Panc1 (cell line): ENCODE results near the gene GALNTL6. TPM values are rescaled to one million over a fixed set of nuclear protein-coding genes. Genes with fewer than 3 reads are reported as not detected.

ENCODE experiments used
- ATAC-seq: fragments of 200-7000 bp; cut with Tn5 transposase; 2 replicates; pipeline ENCODE4 v1.9.1; 2020; ENCODE audit warnings: mild to moderate bottlenecking, moderate library complexity
- BruUV-seq: library from RNA; stranded (reverse); fragments of 400-500 nt; replicated peaks from 2 replicates; lab custom pipeline; 2021; lab: Mats Ljungman, UMichigan
- CTCF ChIA-PET: fragments of 300-600 bp; sonication (Branson Sonifier 250); formaldehyde crosslinking; loops from one replicate; lab custom pipeline; 2022; ENCODE audit warnings: antibody characterized with exemption; lab: Charles Lee
- POLR2A ChIA-PET: fragments of 300-600 bp; sonication (Branson Sonifier 250); formaldehyde crosslinking; loops from one replicate; lab custom pipeline; 2022; ENCODE audit warnings: antibody characterized with exemption; lab: Charles Lee
- DNase-seq: peaks from one replicate; pipeline ENCODE4 v3.0.0-alpha.2; 2010; ENCODE audit warnings: low read depth, low spot score
- H3K27ac ChIP-seq: 2 replicates; pipeline ENCODE4 v1.5.1; 2011; ENCODE audit warnings: mild to moderate bottlenecking, low read length, inconsistent platforms
- H3K27me3 ChIP-seq: fragments of 200-500 bp; sonication (Bioruptor generic); 2 replicates; pipeline ENCODE4 v1.6.0; 2014; ENCODE audit warnings: low read length, inconsistent platforms; ENCODE audit not compliant: control insufficient read depth, insufficient read depth
- H3K36me3 ChIP-seq: fragments of 200-500 bp; sonication (Bioruptor generic); 2 replicates; pipeline ENCODE4 v1.5.1; 2014; ENCODE audit warnings: inconsistent platforms, mild to moderate bottlenecking, low read length, moderate library complexity; ENCODE audit not compliant: control insufficient read depth, insufficient read depth
- H3K4me1 ChIP-seq: 2 replicates; pipeline ENCODE4 v1.5.1; 2011; ENCODE audit warnings: inconsistent platforms, mild to moderate bottlenecking, low read length, moderate library complexity; ENCODE audit not compliant: control insufficient read depth, insufficient read depth
- H3K4me3 ChIP-seq, 2 experiments: 2 replicates each; pipeline ENCODE4 v1.5.1; 2011 to 2012; ENCODE audit warnings: low read depth in 2 of 2, low read length in 2 of 2, mild to moderate bottlenecking in 2 of 2, inconsistent platforms in 1 of 2, moderate library complexity in 1 of 2
- H3K9me3 ChIP-seq: fragments of 200-500 bp; sonication (Bioruptor generic); 2 replicates; pipeline ENCODE4 v1.5.1; 2014; ENCODE audit warnings: low read depth, mild to moderate bottlenecking, inconsistent platforms, low read length, moderate library complexity; ENCODE audit not compliant: control insufficient read depth, insufficient read depth
- POLR2AphosphoS5 ChIP-seq: IDR thresholded peaks from 2 replicates; pipeline ENCODE4 v1.6.1; 2012; ENCODE audit warnings: mild to moderate bottlenecking, low read depth, low read length, moderate library complexity
- SIN3A ChIP-seq: IDR thresholded peaks from 2 replicates; pipeline ENCODE4 v1.6.1; 2012; ENCODE audit warnings: low read depth, mild to moderate bottlenecking, low read length, moderate library complexity, borderline replicate concordance; ENCODE audit not compliant: insufficient read depth
- TCF7L2 ChIP-seq: IDR thresholded peaks from 2 replicates; pipeline ENCODE4 v1.6.1; 2011; ENCODE audit warnings: mild to moderate bottlenecking, low read depth, low read length, inconsistent platforms
- in situ Hi-C: cut with HindIII; loops from 2 replicates; pipeline ENCODE4 v1.10.0; 2016; ENCODE audit warnings: low sequenced_read_pairs, low pct_unique_long_range_greater_than_20kb
- intact Hi-C: fragments of 100-400 bp; cut with micrococcal nuclease; formaldehyde crosslinking; loops from one replicate; pipeline ENCODE4 v1.10.0; 2022; ENCODE audit not compliant: unreplicated experiment
- total RNA-seq: library from RNA; stranded (reverse); gene quantifications from one replicate; pipeline ENCODE4 v1.2.1, GENCODE V29; 2021; ENCODE audit not compliant: unreplicated experiment
- TF ChIP-seq, protein P1 (sequence below), 2 experiments: IDR thresholded peaks; 2 replicates each; pipeline ENCODE4 v1.6.1; 2011 to 2012; ENCODE audit warnings: low read depth in 2 of 2, control low read depth in 1 of 2, low read length in 1 of 2, mild to moderate bottlenecking in 1 of 2, moderate library complexity in 1 of 2; ENCODE audit not compliant: insufficient read depth in 1 of 2
- TF ChIP-seq, protein P2 (sequence below): fragments of 450-650 bp; IDR thresholded peaks from 2 replicates; pipeline ENCODE4 v1.5.1; 2017; ENCODE audit warnings: mild to moderate bottlenecking

Gene GALNTL6
- total RNA-seq, 1 experiment from 2014 or later: not detected

DNA sequence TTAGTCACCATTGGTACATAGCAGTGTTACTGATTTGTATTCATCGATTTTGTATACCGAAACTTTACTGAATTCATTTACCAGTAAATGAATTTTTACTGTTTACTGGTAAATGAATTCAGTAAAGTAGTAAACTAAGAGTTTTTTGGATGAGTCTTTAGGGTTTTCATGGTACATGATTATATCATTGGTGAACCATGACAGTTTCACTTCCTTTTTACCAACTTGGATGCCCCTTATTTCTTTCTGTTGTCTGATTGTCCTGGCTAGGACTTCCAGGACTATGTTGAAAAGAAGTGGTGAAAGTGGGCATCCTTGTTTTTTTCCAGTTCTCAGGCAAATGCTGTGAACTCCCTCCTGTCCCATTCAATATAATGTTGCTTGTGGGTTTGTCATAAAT, 494.9 kb downstream of the GALNTL6 start:
- no peak overlapping the region for H3K27ac ChIP-seq
- ChIA-PET POLR2A (no interaction called here), CTCF (no interaction called here)
- no peaks in the 10 kb centered on the region for H3K9me3 ChIP-seq
- no peaks in the 10 kb centered on the region for H3K27me3 ChIP-seq
- H3K4me3 ChIP-seq: no peak overlapping the region
- ATAC-seq: no peak
- intact Hi-C loops: no loop called here
- no peaks in the 10 kb centered on the region for H3K4me1 ChIP-seq
- TF ChIP-seq TCF7L2: no peak
- TF ChIP-seq, protein P1, sequence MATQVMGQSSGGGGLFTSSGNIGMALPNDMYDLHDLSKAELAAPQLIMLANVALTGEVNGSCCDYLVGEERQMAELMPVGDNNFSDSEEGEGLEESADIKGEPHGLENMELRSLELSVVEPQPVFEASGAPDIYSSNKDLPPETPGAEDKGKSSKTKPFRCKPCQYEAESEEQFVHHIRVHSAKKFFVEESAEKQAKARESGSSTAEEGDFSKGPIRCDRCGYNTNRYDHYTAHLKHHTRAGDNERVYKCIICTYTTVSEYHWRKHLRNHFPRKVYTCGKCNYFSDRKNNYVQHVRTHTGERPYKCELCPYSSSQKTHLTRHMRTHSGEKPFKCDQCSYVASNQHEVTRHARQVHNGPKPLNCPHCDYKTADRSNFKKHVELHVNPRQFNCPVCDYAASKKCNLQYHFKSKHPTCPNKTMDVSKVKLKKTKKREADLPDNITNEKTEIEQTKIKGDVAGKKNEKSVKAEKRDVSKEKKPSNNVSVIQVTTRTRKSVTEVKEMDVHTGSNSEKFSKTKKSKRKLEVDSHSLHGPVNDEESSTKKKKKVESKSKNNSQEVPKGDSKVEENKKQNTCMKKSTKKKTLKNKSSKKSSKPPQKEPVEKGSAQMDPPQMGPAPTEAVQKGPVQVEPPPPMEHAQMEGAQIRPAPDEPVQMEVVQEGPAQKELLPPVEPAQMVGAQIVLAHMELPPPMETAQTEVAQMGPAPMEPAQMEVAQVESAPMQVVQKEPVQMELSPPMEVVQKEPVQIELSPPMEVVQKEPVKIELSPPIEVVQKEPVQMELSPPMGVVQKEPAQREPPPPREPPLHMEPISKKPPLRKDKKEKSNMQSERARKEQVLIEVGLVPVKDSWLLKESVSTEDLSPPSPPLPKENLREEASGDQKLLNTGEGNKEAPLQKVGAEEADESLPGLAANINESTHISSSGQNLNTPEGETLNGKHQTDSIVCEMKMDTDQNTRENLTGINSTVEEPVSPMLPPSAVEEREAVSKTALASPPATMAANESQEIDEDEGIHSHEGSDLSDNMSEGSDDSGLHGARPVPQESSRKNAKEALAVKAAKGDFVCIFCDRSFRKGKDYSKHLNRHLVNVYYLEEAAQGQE (IDR thresholded peaks at IDR 0.05; ENCODE audit: insufficient read depth in 1 of 2, low read depth in 2 of 2, low read length in 1 of 2): no peak
- no peak for TF ChIP-seq POLR2AphosphoS5
- TF ChIP-seq SIN3A: no peak
- TF ChIP-seq, protein P2, sequence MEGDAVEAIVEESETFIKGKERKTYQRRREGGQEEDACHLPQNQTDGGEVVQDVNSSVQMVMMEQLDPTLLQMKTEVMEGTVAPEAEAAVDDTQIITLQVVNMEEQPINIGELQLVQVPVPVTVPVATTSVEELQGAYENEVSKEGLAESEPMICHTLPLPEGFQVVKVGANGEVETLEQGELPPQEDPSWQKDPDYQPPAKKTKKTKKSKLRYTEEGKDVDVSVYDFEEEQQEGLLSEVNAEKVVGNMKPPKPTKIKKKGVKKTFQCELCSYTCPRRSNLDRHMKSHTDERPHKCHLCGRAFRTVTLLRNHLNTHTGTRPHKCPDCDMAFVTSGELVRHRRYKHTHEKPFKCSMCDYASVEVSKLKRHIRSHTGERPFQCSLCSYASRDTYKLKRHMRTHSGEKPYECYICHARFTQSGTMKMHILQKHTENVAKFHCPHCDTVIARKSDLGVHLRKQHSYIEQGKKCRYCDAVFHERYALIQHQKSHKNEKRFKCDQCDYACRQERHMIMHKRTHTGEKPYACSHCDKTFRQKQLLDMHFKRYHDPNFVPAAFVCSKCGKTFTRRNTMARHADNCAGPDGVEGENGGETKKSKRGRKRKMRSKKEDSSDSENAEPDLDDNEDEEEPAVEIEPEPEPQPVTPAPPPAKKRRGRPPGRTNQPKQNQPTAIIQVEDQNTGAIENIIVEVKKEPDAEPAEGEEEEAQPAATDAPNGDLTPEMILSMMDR: no peak
- BruUV-seq: no TSS peak
- in situ Hi-C loops: no loop called here
- no peak for DNase-seq
- no peaks in the 10 kb centered on the region for H3K36me3 ChIP-seq

DNA sequence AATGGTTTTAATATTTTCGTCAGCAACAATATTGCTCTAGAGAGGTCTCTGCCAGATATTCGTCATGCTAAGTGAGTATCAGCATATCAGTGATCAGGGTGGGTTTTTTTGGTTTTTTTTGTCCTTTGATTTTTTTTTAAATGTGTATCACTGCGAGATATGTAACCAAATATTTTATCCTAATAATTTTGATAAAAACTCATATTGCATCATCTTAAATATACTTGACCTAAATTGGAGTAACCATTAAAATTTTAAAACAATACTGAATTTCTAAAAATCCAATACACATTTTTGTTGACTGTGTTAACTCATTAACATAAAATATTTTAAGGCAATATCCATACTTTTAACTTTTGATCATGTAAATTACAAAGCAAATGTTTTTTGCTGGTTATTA, 498.5 kb downstream of the GALNTL6 start:
- H3K27ac ChIP-seq: no peak overlapping the region
- no peak for DNase-seq
- POLR2A ChIA-PET: no interaction called here
- intact Hi-C loops (no loop called here), in situ Hi-C loops (no loop called here)
- H3K36me3 ChIP-seq: no peaks in the 10 kb centered on the region
- TF ChIP-seq, protein P1 (IDR thresholded peaks at IDR 0.05; ENCODE audit: insufficient read depth in 1 of 2, low read depth in 2 of 2, low read length in 1 of 2): no peak
- TF ChIP-seq, protein P2: no peak
- TF ChIP-seq POLR2AphosphoS5 (no peak), SIN3A (no peak)
- no peaks in the 10 kb centered on the region for H3K27me3 ChIP-seq
- BruUV-seq: no TSS peak
- H3K9me3 ChIP-seq: no peaks in the 10 kb centered on the region
- no peak overlapping the region for H3K4me3 ChIP-seq
- CTCF ChIA-PET: no interaction called here
- no peaks in the 10 kb centered on the region for H3K4me1 ChIP-seq
- ATAC-seq: no peak
